Glomerular visceral epithelial cell (primary cell): ENCODE measurements around the gene RHOBTB1.
A peak's percentile ranks its signal among the peaks of the same experiment; 100 is the strongest.

Source experiments
- DNase-seq: peaks from one replicate; pipeline ENCODE4 v3.0.0-alpha.2; 2016; ENCODE audit errors: extremely low spot score

RHOBTB1 gene

DNA sequence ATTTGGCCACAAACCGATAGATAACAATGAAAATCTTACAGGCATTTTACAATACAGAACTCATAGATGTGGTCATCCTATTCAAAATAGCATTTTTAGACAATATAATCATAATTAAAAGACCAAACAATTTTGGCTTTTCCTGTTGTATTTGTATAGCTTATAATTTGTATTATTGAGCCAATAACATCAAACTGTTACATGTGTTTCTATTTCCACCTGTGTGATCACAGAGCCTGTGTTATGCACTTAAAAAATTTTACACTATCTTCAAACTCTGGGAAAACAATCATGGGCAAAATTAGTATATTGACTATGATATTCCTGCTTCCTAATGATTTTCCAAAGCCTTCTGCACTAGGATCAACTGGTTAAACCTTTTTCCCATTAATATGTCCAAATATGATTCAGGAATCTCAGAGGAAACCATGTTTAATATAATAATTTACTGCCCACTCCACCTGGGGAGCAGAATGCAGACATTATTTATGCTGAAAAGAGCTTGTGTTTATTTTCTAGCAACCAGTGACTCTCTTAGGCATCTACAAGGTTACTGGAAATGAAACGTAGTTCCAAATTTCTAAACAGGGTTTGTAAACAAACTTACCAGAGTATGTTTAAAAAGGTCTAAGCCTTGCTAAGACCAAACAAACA is 1.7 kb downstream of the RHOBTB1 start:
- no peak for DNase-seq

DNA sequence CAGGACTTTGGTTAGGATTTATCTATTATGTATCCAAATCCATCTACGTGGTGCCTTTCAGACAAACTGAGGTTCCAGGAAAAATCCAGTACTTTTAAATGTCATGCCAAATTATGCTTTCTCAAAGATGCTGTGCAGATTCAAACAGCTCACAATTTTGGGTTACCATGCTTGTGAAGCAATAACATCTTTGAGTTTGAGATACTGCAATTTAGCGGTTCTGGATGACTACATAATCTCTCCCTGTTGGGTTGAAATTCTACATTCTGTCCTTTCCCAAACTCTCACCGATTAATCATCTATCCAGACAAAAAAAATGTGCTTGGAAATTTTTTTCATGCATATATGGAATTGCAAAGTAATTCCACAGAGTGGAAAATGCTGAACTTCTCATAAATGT is 3.5 kb downstream of the RHOBTB1 start:
- no peak for DNase-seq

GRCh38 chr10:60937784-60938654 is 6.0 kb downstream of the RHOBTB1 start:
- peak; percentile 43 for DNase-seq

GRCh38 chr10:60937022-60937421 is 7.0 kb downstream of the RHOBTB1 start:
- no peak for DNase-seq

DNA sequence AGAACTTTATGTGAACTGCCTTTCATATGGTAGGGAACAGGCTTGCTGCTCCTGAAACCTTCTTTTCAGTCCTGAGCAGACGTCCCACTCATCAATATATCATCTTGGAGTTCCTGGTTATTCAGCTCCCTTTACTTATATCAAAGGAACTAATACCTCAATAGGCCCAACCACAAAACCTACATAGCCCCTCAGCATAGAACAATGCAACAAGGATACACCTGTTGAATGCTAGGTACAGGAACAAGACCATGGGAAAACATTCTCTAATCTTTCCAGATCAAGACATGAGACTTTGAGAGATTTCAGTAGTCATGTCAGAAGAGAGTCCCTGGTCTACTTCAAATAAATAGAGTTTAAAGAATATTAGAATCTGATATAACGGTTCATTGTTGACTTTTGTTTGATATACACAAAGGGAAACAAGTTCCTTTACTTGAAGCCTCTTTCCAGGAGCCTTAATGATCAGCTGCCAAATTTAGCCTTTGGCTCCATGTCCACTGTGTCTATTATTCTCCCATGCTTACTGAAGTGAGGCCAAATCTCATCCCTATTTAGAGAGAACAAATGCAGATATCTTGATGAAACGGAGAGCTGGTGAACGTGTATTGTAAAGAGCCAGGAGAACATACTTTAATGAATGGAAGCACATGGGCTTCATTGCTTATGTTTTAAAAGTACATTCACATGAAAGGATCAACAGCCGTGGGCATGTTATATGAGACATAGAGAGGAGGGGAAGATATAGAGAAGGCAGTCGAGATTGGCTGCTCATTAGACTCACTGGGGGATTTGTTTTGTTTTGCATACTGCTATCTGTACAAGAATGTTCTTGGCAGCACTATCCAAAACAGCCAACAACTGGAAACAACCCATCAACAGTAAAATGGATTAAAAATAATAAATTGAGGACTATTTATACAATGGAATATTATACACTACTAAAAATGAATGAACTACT is 9.5 kb downstream of the RHOBTB1 start:
- no peak for DNase-seq

DNA sequence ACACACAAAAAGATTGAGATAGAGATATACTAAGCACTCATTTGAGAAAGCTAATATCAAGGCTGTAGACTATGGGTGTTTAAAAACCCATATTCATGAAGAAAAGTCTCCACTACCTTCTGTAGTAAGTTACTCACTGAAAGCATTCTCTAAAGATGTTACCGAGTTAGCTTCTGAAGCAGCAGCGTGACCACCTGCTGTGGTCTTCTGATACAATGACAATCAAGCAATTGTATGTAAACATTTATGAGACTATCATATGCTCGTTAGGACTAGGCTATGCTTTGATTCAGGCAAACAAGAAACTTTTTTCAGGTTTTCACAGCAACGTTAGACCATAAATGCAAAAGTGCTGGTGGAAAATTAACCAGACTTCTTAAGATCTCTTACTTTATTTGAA is 11.2 kb downstream of the RHOBTB1 start:
- no peak for DNase-seq

GRCh38 chr10:60930237-60930636 is 13.7 kb downstream of the RHOBTB1 start:
- no peak for DNase-seq

- DNase-seq, result no peak
Measured at GRCh38 chr10:60921633-60922032, 22.4 kb downstream of the RHOBTB1 start.

- no peak for DNase-seq
Measured at GRCh38 chr10:60920479-60920878, 23.5 kb downstream of the RHOBTB1 start.

DNA sequence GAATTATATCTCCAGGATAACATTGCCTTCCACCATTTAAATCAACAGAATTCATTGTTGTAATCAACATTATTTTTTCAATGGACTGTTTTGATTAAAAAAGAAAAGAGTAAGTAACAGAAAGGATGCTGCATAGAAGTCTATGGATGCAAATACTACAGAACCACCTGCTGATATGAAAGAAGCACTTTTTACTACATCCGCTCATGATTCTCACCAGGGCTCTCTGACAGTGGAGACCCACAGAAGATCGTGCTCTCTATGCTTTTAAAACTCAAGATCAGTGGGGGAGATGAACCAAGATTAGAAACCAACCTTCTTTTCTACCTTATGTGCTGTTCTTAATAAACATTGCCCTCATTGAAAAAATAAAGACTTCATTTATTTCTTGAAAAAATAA is 24.4 kb downstream of the RHOBTB1 start:
- no peak for DNase-seq

DNA sequence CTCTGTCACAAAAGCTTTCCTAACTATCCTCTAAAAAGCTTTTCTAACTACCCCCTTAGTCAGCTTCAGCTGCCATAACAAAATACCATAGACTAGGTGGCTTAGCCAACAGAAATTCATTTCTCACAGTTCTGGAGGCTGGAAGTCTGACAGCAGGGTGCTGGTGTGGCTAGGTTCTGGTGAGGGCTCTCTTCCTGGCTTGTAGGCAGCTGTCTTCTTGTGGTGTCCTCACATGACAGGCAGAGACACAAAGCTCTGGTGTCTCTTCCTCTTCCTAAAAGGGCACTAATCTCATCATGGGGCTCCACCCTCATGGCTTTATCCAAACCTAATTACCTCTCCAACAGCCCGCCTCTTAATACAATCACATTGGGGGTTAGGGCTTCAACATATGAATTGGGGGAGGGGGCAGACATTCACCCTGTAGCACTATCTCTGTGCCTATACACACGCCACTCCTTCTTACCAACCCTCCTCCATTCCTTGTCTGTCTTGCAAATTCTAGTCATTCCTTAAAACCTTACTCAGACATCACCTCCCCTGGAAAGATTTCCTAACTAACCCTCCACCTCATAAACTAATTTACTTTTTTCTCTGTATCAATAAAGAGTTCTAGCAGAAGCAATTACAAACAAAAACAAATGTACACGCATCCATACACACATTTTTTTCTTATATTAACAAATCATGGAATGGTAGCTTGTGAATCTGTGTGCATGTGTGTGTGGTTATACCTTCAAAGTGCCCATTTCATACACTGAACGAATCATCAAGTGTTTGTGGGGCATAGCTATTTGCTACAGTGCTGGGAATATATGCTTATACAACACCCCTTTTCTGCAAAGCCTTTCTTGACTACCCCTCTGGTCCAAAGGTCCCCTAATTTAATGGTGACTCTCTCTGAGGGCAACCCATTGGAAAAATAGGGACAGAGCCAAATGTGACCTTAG is 26.4 kb downstream of the RHOBTB1 start:
- no peak for DNase-seq

DNA sequence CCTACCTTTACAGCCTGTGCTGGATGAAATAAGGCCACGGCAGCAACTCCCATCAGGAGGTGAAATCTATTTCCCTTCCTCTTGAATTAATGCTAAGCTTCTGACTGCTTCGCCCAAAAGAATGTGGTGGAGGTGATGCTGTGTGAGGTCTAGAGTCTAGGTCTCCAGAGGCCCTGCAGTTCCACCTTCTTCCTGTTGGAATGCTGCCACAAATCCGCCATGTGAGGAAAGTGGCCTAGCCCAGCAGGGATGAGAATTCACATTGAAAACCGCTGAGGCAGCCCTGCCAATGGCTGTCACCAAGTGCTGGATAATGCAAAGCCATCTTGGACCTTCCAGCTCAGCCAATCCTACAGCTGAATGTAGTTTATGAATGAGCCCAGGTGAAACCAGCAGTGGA is 28.0 kb downstream of the RHOBTB1 start:
- peak; percentile 21 for DNase-seq

GRCh38 chr10:60914690-60915141 is 29.3 kb downstream of the RHOBTB1 start:
- peak; percentile 77 for DNase-seq

DNA sequence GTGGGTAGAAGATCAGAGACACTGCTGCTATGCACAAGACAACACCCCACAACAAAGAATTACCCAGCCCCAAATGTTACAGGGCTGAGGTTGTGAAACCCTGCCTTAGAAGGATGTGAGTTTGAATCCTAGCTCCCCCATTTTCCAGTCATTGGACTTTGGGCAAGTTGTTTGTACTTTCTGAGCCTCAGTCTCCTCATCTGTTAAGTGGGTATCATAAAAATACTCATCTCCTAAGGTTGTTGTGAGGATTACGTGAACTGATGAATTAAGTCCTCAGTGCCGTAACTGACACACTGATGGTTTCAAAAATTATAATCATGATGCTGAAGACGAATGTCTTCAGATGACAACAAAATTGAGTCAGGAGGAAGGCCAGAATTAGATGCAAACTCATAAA is 30.3 kb downstream of the RHOBTB1 start:
- no peak for DNase-seq

DNA sequence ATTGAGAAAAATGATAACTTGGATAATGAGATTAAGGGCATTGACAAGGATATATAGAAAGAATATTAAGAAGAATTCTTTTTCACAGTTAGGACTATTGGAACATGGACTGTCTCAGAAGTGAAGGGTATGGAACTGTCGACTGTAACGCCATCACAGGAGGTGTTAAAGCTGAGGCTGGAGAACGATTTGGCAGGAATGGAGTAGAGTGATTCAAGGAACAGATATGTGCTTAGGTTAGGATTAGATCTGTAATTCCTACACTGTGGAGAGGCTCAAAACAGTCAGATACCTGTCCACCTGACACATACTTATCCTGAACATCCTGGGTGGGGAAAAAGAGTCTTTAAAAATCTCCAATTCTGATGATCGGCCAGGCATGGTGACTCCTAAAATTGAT is 30.9 kb downstream of the RHOBTB1 start:
- no peak for DNase-seq

- no peak for DNase-seq
Measured at GRCh38 chr10:60911715-60912114, 32.3 kb downstream of the RHOBTB1 start.

DNA sequence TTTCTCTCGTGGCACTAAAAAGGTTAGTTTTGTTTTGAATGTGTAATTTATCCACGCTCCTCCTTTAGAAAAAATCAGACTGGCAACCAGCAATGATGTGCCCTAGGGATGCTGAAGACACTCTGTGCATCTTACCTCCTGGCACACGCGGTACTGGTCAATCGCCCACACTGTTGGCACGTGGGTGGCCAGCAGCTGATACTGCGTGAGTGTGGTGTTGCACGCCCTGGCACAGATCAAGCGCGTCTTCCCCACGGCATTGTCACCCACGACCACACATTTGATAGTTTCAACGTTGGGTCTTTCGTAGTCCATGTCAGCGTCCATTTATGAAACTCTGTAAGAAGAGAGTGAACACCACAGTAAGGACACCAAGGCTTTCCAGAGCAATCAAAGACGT is 32.8 kb downstream of the RHOBTB1 start:
- DNase-seq, result no peak

DNA sequence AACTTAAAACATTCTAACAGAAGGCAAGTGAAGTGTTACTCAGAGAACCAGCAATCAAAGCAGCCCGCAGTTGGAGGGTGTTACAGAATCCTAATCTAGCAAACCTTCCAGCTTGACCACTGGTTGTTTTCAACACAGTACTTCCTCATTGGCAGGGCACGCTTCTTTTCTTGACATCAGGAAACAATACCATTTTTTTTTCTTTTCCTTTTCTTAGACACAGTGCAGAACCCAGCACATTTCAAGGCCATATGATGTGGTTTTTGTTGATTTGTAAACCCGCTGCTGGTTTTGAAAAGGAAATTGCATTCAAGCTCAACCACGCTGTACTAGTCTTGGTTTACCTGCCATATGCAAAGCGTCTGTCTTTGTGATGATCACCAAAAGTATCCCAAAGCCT is 33.4 kb downstream of the RHOBTB1 start:
- no peak for DNase-seq

GRCh38 chr10:60908896-60909295 is 35.1 kb downstream of the RHOBTB1 start:
- DNase-seq, result no peak

- peak; percentile 35 for DNase-seq
Measured at GRCh38 chr10:60908031-60908430, 36.0 kb downstream of the RHOBTB1 start.

GRCh38 chr10:60907236-60907635 is 36.7 kb downstream of the RHOBTB1 start:
- DNase-seq, result no peak
